SJSA1 (cell line): Measurements from ENCODE around the gene FCN3. TPM values are rescaled to one million over a fixed set of nuclear protein-coding genes. Genes with fewer than 3 reads are reported as not detected.

Experiments used
- DNase-seq, 2 experiments: peaks; one replicate each; pipeline ENCODE4 v3.0.0-alpha.2; 2015 to 2020; ENCODE audit warnings: low spot score in 2 of 2, low read depth in 1 of 2
- H3K27ac ChIP-seq: fragments of 250-450 bp; sonication (Bioruptor Pico); 2 replicates; pipeline ENCODE4 v1.5.1; 2020; ENCODE audit warnings: mild to moderate bottlenecking, moderate library complexity
- H3K27me3 ChIP-seq: fragments of 250-450 bp; sonication (Bioruptor Pico); replicated peaks from 2 replicates; pipeline ENCODE4 v1.5.1; 2020; ENCODE audit warnings: mild to moderate bottlenecking, moderate library complexity
- H3K36me3 ChIP-seq: fragments of 250-450 bp; sonication (Bioruptor Pico); 2 replicates; pipeline ENCODE4 v1.5.1; 2020; ENCODE audit warnings: mild to moderate bottlenecking
- H3K4me1 ChIP-seq: fragments of 250-450 bp; sonication (Bioruptor Pico); replicated peaks from 2 replicates; pipeline ENCODE4 v1.6.1; 2021; ENCODE audit warnings: mild to moderate bottlenecking
- H3K4me3 ChIP-seq: fragments of 250-450 bp; sonication (Bioruptor Pico); 2 replicates; pipeline ENCODE4 v1.5.1; 2020; ENCODE audit warnings: mild to moderate bottlenecking
- H3K9me3 ChIP-seq: fragments of 250-450 bp; sonication (Bioruptor Pico); replicated peaks from 2 replicates; pipeline ENCODE4 v1.5.1; 2020; ENCODE audit warnings: mild to moderate bottlenecking
- total RNA-seq: library from RNA; depleted of rRNA; stranded (reverse); fragments of >200 nt; shearing (Covaris generic); gene quantifications from 2 replicates; pipeline ENCODE4 v1.2.3, GENCODE V29; 2014

FCN3 gene
- total RNA-seq, 1 experiment from 2014 or later: not detected

DNA sequence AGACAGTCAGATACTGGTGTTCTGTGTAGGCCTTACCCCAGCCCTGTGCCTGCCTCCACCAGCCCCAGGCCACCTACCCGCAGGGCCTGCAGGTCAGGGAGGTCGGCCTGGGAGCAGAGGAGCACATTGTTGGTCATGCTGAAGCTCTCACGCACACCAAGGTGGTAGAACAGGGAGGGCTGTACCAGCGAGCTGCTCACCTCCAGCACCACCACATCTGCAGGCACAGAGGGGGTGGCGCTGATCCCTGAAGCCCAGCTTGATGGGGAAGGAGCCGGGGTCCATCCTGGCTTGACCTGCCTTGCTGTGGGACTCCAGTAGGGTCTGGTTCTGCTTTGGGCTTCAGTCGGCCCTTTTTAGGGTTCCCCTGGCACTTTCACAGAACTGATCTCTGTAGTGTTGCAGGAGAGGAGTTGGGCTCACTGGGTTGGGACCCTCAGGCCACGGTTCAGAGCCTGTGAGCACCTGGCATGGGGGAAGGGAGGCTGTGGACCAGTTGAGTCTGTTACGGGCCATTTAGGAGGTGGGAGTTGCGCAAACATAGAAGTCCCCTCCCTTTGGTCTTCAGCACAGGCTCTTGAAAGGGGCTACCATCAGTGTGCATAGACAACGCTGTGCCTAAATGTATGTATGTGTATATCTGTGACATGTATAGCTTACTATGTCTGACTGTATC lies 9.8 kb downstream of the FCN3 start:
- H3K9me3 ChIP-seq: no peaks in the 10 kb centered on the region
- no peak overlapping the region; the same call in 1 of the 2 replicates for H3K27ac ChIP-seq
- H3K4me1 ChIP-seq: peaks cover 17% of the 10 kb centered on the region
- H3K4me3 ChIP-seq: peak overlapping the region; percentile 70
- no peaks in the 10 kb centered on the region for H3K27me3 ChIP-seq
- DNase-seq: no peak
- H3K36me3 ChIP-seq: peaks cover 40% of the 10 kb centered on the region

DNA sequence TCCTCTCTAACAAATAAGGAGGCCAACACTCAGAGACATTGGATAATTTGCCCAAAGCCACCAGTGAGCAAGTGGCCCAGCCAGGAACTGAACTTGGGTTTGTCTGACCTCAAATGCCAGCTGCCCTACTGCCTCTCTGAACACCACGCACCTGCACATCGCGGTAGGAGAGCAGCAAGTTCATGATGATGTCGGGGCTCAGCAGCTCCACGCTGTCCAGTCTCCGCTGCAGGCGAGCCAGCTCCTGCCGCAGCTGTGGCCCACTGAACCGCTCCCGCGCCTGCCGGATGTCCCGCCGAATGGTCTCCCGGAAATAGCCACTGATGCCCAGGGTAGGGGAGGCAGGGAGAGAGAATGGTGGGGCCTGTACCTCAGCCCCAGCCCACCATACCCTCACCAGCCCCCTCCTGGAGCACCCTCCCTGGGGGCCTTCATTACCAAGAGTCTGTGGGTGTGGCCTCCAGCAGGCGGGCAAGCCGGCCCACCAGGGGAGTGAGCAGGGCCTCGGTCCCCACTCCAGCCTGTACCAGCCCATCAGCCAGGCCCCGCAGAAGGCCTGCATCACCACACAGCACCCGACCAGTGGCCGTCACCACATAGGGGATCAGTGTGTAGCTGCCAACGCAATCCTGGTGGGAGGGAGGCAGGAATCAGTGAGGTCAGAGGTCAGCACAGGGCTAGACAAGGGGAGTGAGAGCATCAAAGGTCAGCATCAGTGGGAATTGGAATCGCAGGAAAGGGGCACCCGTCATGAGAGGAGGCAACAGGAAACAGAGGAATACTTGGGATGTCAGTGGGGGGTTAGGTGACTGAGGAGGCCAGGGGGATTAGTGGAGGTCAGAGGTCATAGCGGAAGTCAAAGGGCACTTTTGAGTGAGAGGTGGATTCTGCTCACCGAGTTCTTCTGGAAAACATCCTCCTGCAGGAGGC lies 10.6 kb downstream of the FCN3 start:
- H3K27ac ChIP-seq: no peak overlapping the region
- no peak for DNase-seq
- no peaks in the 10 kb centered on the region for H3K27me3 ChIP-seq
- H3K9me3 ChIP-seq: no peaks in the 10 kb centered on the region
- peaks cover 42% of the 10 kb centered on the region for H3K36me3 ChIP-seq
- no peak overlapping the region for H3K4me3 ChIP-seq
- peaks cover 17% of the 10 kb centered on the region for H3K4me1 ChIP-seq

DNA sequence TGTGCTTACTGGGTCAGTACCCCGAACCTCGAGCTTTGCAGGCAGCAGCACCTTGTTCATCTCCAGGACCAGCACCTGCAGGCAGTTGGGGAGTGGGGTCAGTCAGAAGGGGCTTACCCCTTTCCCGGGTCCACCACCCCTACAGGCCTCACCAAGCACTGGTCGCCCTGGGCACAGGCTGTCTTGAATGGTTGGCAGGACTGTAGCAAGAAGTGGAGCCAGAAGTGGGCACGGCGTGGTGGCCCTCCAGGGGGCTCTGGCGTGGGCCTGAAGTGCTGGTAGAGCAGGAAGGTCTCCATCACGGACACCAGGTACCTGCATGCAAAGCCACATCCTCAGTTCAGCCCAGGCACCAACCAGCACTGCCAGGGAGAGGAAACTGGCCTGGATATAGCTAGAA lies 13.1 kb downstream of the FCN3 start:
- H3K4me3 ChIP-seq: no peak overlapping the region
- H3K27me3 ChIP-seq: no peaks in the 10 kb centered on the region
- no peaks in the 10 kb centered on the region for H3K9me3 ChIP-seq
- peaks cover 59% of the 10 kb centered on the region for H3K36me3 ChIP-seq
- H3K27ac ChIP-seq: no peak overlapping the region
- peaks cover 9% of the 10 kb centered on the region for H3K4me1 ChIP-seq
- DNase-seq: no peak

DNA sequence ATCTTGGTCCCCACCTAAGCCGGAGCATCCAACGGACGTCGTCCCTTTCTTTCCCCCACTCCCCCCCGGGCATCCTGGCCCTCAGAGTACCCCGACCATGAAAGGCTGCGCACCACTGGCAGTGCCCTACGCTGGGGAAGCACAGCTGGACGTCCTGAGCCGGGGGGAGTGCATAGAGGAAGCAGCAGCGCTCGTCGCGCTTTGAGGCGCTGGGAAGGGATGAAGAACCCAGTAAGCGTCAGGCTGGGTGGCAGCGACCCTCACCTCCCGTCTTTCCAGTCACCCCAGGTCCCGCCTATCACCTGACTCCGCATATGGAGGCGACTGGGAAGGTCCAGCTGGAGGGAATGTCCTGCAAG lies 13.6 kb downstream of the FCN3 start:
- DNase-seq: no peak
- H3K36me3 ChIP-seq: peaks cover 63% of the 10 kb centered on the region

DNA sequence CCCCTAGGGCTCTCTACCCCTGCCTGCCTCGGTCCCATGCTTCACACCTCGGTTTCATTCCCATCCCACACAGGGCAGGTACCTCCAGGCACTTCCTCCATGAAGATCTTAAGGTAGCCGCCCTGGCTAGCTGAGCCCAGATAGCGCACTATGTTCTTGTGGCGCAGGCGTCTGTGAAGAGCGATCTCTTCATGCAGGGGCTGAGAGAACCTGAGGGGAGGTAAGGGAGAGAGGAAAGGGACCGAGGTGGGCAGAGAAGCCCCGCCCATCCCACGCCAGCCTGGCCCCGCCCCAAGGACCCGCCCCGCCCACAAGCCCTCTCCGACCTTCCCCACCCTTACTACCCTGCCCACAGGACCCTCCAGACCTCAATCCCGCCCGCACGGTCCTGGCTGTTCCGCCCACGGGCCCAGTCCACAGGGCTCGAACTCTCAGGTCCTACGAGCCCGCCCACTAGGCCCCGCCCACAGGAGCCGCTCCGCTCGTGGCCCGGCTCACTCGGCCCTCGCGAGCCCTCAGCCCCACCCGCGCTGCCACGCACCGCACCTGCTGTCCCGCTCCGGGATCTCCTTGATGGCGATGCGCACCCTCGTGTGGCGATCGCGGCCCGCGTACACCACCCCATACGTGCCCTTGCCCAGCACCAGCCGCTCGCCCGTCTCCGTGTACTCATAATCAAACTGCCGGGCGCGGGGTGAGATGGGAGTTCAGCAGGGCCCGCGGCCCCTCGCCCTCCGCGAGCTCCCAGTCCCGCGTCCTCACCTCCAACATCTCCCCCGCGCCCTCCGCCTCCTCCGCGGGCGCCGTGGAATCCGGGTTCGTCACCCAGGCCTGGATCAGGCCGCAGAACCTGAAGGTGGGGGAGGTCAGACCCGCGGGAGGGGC lies 14.2 kb downstream of the FCN3 start:
- Histone ChIP-seq H3K4me3 (no peak overlapping the region), H3K4me1 (peaks cover 9% of the 10 kb centered on the region), H3K27me3 (no peaks in the 10 kb centered on the region), H3K27ac (no peak overlapping the region), H3K9me3 (no peaks in the 10 kb centered on the region), H3K36me3 (peaks cover 69% of the 10 kb centered on the region)
- no peak for DNase-seq

More for the DNA sequence above, 13.6 kb downstream of the FCN3 start:
- Histone ChIP-seq H3K27ac (no peak overlapping the region), H3K4me1 (peaks cover 9% of the 10 kb centered on the region), H3K9me3 (no peaks in the 10 kb centered on the region), H3K27me3 (no peaks in the 10 kb centered on the region), H3K4me3 (no peak overlapping the region)

DNA sequence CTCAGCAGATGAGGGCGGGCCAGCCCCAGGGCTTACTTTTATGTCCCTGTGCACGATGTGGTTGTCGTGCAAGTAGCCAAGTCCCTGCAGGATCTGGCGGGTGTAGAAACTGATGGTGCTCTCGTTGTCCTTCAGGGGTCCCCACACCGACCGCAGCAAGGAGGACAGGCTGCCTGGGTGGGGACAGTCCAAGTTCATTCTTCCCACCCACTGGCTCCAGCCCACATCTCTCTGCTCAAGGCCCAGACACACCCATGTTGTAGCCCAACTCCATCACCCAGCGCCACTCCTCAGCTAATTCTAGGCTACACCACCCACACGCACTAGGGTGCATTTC lies 14.8 kb downstream of the FCN3 start:
- Histone ChIP-seq H3K27me3 (no peaks in the 10 kb centered on the region), H3K36me3 (peaks cover 71% of the 10 kb centered on the region), H3K4me1 (peaks cover 3% of the 10 kb centered on the region), H3K4me3 (no peak overlapping the region), H3K27ac (no peak overlapping the region), H3K9me3 (no peaks in the 10 kb centered on the region)
- DNase-seq: no peak

DNA sequence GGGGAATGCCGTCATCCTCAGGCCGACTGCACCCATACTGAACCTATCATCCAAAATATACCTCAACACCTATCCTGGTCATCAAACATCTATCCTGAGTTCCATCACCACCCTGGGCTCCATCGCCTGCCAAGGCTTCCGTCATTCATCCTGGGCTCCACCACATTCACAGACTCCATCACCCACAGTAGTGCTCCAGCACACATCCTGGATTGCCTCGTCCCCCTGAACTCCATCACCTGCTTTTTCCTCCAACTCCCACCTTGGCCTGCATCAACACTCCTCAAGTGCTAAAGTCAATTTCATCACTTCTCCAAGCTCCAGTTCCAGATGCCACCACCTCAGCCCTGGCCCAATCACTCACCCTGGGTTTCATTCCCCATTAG lies 15.7 kb downstream of the FCN3 start:
- Histone ChIP-seq H3K9me3 (no peaks in the 10 kb centered on the region), H3K4me1 (no peaks in the 10 kb centered on the region), H3K27ac (no peak overlapping the region), H3K27me3 (no peaks in the 10 kb centered on the region), H3K4me3 (no peak overlapping the region), H3K36me3 (peaks cover 62% of the 10 kb centered on the region)
- DNase-seq: no peak

DNA sequence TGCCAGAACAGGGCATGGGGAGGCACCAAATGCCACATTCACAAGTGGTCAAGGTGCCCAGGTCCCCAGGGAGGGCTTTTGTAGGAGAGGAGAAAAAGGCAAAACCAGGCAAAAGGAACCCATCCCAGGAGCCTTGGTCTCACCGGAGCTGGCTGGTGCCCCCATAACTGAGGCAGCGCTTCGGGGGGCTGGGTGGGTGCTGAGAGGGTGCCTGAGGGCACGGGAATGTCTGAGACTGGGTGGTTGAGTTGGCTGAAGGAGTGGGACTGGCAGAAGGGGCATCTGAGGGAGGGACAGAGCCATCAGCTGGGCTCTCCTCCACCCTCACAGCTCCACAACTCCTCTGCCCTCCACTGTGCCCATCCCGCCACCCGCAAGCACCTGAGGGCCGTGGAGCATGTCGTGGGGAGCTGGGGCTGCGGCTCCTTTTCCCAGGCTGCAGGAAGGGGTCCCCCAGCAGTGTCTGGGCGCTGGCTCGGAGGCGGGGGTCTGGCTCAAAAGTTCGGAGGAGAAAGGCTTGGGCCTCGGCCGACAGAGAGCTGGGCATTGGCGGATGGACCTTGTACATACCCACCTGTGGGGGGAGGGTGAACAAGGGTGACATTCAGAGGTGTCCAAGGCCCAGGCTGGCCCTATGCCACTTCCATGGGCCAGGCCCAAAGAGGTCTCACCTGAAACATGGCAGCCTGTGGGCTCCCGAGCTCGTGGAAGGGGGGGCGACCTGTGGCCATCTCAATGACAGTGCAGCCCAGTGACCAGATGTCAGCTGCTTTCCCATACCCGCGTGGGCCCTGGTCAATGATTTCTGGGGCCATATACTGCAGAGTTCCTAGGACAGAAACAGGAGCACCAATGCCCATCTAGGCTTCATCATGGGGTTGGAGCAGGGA lies 16.3 kb downstream of the FCN3 start:
- no peak overlapping the region for H3K27ac ChIP-seq

DNA sequence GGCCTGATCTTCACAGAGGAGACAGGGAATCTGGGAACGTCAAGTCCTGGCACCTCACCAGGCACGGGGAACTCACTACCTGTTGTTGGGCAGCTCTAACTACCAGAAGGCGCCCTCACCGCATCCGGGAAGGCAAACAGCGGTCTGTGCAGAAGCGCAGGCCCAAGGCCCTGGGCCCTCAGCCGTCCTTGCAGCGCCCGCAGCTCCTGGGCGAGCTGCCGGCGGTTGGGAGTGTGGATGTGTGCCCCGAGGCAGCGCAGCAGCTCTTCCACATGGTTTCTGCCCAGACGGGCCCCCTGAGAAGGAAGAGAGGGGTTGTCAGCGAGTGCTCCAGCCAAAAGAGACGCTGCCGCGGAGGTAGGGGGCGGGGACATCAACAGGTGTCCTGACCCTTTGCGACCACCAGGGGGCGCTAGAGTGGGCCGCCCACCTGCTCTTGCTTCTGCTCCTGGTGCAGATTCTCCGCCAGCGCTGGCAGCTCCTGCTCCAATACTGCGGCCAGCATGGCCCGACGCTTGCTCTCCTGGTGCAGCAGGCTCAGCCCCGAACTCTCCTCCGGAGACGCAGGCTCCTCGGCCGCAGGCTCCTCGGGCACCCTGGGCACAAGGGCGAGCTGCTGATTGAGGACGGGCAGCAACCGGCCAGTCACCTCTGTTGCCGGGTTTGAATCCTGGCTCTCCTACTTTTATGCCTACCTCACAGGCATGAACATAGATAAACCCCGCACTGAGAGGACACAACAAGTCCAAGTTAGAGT lies 17.2 kb downstream of the FCN3 start:
- H3K4me3 ChIP-seq: no peak overlapping the region
- no peak overlapping the region for H3K27ac ChIP-seq
- no peaks in the 10 kb centered on the region for H3K27me3 ChIP-seq
- H3K36me3 ChIP-seq: peaks cover 49% of the 10 kb centered on the region
- H3K4me1 ChIP-seq: no peaks in the 10 kb centered on the region
- DNase-seq: peak; percentile 45 to 65
- no peaks in the 10 kb centered on the region for H3K9me3 ChIP-seq

More for the DNA sequence above, 16.3 kb downstream of the FCN3 start:
- no peak for DNase-seq
- Histone ChIP-seq H3K27me3 (no peaks in the 10 kb centered on the region), H3K36me3 (peaks cover 56% of the 10 kb centered on the region), H3K9me3 (no peaks in the 10 kb centered on the region), H3K4me3 (no peak overlapping the region), H3K4me1 (no peaks in the 10 kb centered on the region)

DNA sequence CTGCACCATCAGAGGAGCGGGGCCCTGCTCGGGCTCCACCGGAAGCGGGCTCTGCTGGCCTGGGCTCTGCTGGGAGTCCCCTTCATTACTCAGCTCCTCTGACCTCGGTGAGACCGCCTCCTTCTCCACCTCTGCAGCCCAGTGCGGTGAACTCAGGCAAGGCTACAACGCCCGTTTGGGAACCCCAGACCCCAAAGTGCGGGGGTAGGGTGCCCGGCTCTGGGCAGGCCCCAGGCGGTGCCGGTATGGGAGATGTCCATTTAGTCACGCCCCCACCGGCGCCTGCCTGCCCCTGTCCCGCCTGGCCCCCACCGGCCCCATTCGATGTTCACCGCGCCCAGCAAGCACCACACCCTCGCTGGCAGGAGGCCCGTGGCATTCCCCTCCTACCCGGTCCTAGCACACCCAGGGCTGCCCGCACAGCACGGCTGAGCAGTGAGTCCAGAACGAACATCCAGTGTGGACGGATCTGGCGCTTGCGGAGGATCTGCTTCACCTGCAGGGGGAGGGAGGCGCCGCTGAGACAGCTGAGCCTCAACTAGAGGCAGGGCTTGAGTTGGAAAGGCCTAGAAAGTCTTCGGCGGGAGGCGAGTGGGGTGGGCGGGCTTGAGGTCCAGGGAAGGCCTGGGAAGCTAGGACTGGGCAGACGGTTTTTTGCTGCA lies 17.9 kb downstream of the FCN3 start:
- Histone ChIP-seq H3K4me3 (no peak overlapping the region), H3K27me3 (no peaks in the 10 kb centered on the region), H3K4me1 (no peaks in the 10 kb centered on the region), H3K9me3 (no peaks in the 10 kb centered on the region), H3K27ac (no peak overlapping the region), H3K36me3 (peaks cover 44% of the 10 kb centered on the region)
- DNase-seq: no peak

DNA sequence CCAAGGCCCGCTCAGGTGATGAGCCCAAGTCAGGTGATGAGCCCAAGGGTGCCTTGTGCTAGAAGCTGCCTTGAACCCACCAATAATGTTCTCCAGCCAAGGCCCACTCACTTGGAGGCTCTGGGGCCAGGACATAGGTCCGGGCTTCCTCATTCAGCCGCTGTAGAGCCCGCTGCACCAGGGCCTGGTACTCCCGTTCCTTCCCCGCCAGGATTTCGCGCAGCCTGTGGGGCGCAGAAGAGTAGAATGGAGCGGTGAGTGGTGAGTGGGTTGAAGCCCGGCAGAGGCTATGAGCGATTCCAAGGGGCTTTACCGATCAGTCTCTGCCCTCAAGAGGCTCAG lies 18.4 kb downstream of the FCN3 start:
- no peak overlapping the region for H3K27ac ChIP-seq
- no peak for DNase-seq
- no peak overlapping the region for H3K4me3 ChIP-seq

DNA sequence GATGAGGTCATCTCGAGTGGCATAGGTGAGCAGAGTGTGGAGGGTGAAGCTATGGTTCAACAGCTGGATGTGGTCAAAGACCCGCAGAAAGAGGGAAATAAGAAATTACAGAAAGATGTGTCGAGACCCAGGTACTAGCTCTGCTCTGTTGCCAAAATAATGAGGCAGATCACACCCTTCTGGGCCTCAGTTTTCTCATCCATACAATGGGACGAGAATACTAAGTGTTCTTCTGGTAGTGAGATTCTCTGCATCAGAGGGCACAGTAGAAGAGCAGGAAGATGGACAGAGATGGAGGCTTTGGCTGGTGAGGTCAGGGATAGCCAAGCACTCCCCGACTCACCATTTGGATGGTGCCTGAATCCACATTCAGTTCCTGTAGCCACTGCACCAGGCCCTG lies 18.9 kb downstream of the FCN3 start:
- Histone ChIP-seq H3K4me3 (no peak overlapping the region), H3K27ac (no peak overlapping the region), H3K36me3 (peaks cover 35% of the 10 kb centered on the region), H3K4me1 (no peaks in the 10 kb centered on the region), H3K9me3 (no peaks in the 10 kb centered on the region), H3K27me3 (no peaks in the 10 kb centered on the region)
- no peak for DNase-seq

More for the DNA sequence above, 18.4 kb downstream of the FCN3 start:
- no peaks in the 10 kb centered on the region for H3K4me1 ChIP-seq
- H3K27me3 ChIP-seq: no peaks in the 10 kb centered on the region
- H3K36me3 ChIP-seq: peaks cover 41% of the 10 kb centered on the region
- H3K9me3 ChIP-seq: no peaks in the 10 kb centered on the region
